DMS79 treated with DMSO at 0.1 percent for 48 hours (cell line): ENCODE measurements around the gene CLCN7.

Source experiments
- DNase-seq: peaks from one replicate; lab custom pipeline; 2025; lab: John Stamatoyannopoulos, UW

The CLCN7 gene

GRCh38 chr16:1464196-1464893 is 10.5 kb downstream of the CLCN7 start:
- DNase-seq, result no peak

GRCh38 chr16:1461146-1461545 is 13.7 kb downstream of the CLCN7 start:
- DNase-seq, result no peak

DNA sequence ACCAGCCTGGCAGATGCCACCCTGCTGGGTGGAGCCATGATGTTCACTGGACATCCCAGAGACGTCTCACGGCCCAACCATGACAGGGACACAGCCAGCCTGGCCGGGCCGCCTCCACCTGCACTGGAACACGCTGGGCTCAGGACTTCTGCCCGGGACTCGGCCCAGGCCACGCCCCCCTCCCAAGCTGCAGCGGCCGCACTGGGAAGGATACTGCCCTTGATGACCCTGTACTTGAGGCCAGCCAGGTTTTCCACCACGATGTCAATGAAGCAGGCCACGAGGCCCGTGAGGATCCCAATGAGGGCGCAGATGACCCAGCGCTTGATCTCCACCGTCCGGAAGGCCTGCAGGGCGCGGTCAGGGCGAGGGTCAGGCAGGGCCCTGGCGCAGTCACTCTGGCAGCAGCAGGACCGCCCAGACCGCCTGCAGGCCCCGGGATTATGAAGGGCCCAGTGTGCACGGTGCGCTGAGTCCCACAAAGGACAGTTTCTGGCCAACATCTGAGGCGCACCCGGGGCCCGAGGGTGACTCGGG is 14.2 kb downstream of the CLCN7 start:
- DNase-seq, result no peak

DNA sequence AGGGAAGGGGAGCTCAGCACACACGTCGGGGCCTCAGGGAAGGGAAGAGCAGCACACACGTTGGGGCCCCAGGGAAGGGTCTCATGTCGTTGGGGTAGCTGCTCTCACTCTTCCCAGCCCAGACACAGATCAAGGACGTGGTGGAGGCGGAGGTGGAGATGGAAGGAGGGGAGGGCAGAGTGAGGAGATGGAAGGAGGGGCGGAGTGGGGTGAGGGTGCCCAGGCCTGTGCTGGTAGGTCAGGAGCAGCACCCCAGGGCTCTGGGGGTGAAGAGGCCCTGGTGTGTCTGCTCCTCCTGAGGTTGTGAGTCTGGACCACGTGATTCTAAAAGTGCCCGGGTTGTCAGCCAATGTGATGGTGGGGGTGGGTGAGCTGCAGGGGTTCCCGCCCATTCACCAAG is 14.9 kb downstream of the CLCN7 start:
- DNase-seq, result no peak

DNA sequence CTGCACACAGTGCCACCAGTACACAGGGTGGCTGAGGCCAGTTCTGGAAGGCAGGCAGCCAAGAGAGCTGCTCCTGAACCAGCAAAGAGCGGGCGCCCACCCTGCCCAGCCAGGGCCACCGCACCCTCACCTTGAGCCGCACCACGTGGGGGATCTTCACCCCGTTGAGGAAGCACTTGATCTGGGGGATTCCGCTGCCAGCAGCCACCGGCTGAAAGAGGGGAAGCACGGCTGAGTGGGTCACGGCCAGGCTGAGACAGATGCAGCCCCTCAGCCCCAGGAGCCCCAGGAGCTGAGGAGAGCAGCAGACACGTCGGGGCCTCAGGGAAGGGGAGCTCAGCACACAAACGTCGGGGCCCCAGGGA is 15.9 kb downstream of the CLCN7 start:
- DNase-seq, result no peak

DNA sequence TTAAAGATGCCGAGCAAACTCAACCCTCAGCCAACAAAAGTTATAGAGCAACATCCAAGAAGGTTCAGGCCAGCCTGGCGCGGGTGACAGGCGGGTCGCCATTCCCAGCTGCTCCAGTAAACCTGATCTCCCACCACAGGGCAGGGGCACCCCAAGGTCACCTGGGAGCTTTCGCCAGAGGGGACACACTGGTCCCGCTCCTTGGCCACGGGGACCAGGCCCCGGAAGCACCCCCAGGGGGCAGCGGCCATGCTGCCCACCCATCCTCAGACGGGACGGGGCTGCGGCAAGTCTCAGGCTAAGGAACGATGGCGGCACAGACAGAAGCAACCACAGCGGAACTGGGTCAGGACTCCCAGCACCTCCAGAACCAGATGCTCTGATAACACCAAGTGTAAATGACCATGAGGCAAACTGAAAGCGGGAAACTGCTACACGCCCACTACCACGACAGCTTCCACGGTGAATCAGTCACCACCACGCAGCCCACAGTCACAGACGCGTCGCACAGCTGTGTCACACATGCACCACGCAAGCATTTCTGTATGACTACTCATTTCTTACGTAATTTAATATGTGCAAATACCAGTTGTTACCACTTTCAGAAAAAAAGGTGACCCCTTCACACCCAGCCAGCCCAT is 16.4 kb downstream of the CLCN7 start:
- no peak for DNase-seq

DNA sequence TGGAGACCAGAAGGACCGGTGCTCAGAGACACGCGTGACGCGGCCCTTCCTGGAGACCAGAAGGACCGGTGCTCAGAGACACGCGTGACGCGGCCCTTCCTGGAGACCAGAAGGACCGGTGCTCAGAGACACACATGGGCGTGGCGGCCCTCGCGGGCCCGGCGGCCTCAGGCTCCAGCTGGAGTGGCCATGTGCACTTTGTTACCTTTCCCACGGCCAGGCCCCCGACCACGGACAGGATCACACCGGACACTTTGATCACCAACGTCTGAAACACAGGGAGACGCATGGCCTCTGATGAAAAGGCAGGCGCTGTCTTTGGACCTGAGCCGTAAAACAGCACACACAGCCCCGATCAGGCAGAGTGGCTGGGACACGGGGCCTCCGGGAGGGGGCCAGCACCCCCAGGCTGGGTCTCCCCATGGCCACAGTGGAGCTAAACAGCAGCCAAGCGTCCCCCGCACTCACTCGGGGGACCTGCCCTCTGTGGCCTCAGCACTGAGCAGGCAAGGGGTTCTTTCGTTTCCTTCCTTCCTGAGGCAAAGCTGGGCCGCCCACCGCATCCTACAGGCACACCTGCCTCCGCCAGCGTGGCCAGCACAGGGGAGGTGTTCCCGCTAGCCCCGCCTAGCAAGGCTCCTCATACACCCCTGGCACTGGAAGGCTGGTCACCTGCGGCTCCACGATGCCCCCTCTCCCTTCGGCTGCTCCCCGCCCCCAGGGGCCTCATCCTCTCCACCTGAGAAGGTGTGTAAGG is 17.2 kb downstream of the CLCN7 start:
- DNase-seq, result no peak

DNA sequence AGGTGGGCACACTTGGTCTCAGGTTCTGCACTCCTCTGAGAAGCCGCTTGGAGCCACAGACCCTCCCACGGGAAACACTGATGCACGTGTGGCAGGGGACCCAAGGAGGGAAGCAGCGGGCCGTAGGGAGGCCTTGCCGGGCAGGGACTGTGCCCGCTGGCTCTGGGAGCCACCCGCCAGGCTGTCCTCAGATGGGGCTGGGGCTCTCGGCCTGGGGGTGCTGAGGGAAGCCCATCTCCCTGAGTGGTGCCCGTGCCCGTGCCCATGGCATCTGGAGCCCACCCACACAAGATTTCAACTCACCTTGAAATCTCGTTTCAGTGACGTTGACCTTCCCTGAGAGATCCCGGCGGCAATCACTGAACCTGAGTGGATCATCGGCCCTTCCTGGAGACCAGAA is 17.9 kb downstream of the CLCN7 start:
- DNase-seq, result no peak

DNA sequence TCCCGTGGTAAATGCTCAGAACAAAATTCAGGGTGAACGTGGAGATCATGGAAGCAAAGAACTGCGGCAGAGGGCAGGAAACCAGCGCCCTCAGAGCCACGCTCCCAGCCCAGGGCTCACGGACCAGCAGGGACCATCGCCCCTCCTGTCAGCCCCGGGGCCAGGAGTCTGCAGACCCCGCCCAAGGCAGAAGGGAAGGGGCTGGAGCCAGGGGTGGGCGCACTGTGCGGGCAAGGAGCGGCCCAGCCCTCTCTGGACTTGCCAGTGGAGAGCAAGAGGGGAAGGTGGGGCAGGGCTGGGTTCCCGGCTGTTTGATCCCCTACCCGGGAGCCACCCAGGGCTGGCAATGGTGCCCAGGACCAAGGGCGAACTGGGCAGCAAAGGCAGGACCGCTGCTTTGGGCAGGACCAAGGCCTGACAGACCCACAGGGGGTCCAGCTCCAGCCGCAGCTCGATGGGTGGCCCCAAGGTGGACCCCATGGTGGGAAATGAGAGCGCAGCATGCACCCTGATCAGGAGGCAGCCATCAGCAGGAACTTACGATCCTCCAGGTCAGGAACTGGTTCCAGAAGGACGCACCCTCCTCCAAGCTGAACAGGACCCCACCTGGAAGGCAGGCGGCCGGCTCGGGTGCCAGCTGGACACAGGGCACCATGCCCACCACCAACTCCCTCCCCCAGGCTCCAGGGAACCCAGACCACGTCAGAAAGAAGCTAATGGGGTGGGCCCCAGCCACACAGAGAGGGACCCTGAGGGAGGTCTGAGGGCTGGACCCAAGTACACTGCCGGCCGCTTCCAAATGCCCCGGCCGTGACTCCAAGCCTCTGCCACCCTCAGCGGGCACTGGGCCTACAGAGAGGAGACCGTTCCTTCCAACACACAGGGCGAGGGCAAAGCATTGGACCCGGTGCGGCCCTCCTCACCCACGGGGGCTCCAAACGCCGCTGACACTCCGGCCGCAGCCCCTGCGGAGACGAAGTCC is 19.3 kb downstream of the CLCN7 start:
- DNase-seq, result no peak

GRCh38 chr16:1454561-1454960 is 20.3 kb downstream of the CLCN7 start:
- DNase-seq, result no peak

- no peak for DNase-seq
These were observed 21.5 kb downstream of the CLCN7 start for GRCh38 chr16:1453316-1453715.

GRCh38 chr16:1452530-1452929 is 22.3 kb downstream of the CLCN7 start:
- DNase-seq, result no peak

- DNase-seq, result no peak
These were observed 23.0 kb downstream of the CLCN7 start for GRCh38 chr16:1451702-1452392.

DNA sequence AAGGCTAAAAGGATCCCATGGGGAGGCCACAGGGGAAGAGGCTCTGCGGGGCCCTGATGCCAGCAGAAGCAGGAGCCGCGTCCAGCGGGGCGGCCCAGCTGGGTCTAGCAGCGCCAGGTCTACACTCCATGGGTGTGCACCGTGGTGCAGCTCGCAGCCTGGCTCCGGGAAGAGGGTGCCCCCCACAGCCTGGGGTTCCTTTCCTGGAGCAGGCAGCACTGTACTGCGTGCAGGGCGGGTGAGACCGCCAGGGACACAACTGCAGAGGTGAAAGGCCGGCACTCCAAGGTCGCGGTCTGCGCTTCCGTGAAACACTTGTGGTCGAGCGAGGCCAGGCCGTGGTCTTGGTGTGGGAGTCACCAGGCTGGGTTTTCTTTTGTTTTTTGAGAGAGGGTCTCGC is 24.0 kb downstream of the CLCN7 start:
- no peak for DNase-seq

GRCh38 chr16:1450218-1450617 is 24.6 kb downstream of the CLCN7 start:
- no peak for DNase-seq

- no peak for DNase-seq
These were observed 25.5 kb downstream of the CLCN7 start for GRCh38 chr16:1449201-1449788.

- DNase-seq, result no peak
These were observed 26.2 kb downstream of the CLCN7 start for GRCh38 chr16:1448536-1449116.

DNA sequence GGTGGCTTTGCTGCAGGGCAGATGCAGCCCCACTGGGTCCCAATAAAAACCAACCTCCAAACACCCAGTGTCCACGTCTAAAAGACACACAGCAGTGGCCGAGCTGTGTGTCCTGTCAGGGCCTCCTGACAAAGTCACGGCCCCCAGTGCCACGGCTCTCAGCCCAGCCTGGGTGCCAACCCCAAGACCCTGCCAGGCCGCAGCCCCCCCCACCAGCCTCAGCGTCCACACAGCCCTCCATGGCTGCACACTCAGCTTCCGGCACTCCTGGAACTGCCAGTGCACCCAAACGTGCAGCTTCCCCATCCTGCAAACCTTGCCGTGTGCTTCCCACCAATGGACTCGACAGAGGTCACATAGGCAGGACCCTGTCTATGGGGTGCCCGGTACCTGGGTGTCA is 26.9 kb downstream of the CLCN7 start:
- DNase-seq, result no peak

DNA sequence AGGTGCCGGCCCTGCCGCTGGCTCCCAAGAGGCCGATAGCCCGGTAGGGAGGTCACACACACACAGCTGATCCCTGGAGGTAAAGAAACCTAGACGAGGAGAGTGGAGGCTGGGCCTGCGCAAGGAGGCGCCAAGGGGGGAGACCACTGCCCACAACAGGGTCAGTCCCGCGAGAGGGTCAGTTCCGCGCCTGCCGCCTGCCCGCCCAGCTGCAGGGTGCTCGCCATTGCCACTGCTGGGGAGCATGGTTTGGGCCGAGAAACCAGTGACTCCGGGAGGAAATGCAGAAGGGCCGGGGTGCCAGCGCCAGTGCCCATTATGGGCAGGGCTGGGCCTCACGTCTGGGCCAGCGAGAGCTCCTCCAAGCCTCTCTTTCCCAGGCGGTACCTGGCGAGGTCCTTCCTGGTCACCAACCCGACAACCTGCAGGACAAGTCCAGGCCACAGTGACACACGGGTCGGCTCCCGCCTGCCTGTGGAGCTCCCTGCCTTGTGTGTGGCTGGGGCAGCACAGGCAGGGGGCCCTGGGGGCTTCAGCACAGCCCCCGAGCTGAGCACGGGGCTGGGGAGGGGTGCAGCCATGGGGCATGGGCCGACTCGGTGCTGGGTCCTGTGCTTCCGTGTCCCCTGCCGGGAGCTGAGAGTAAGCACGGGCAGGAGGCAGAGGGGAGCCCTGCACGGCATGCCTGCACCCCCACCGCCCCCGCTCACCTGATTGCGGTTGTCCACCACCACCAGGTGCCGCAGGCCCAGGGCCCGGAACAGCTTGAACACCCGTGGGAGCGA is 28.3 kb downstream of the CLCN7 start:
- DNase-seq, result no peak
